IMR-90 (cell line): ENCODE data around the gene CDC42BPA. TPM values are rescaled to one million over a fixed set of nuclear protein-coding genes. Genes with fewer than 3 reads are reported as not detected.

Experiments
- ATAC-seq: fragments of 200-7000 bp; cut with Tn5 transposase; 2 replicates; pipeline ENCODE4 v1.9.1; 2020; ENCODE audit warnings: low read depth, mild to moderate bottlenecking, moderate library complexity
- BruUV-seq: library from RNA; stranded (reverse); fragments of 400-500 nt; replicated peaks from 2 replicates; lab custom pipeline; 2021; lab: Mats Ljungman, UMichigan
- CTCF ChIA-PET: fragments of 300-600 bp; formaldehyde crosslinking; extraction: SDS; loops from one replicate; lab custom pipeline; 2021; ENCODE audit warnings: antibody characterized with exemption; lab: Yijun Ruan, JAX
- POLR2A ChIA-PET: fragments of 300-600 bp; sonication (Branson Sonifier 250); formaldehyde crosslinking; loops from one replicate; lab custom pipeline; 2022; ENCODE audit warnings: antibody characterized with exemption; ENCODE audit not compliant: unreplicated experiment; lab: Charles Lee
- DNase-seq: peaks from one replicate; pipeline ENCODE4 v3.0.0; 2013
- H2AFZ ChIP-seq: replicated peaks from 2 replicates; pipeline ENCODE3; 2013; ENCODE audit warnings: low read length, mild to moderate bottlenecking; ENCODE audit not compliant: poor library complexity
- H2AK5ac ChIP-seq: 2 replicates; pipeline ENCODE4 v1.6.1; 2013; ENCODE audit warnings: low read depth, low read length, inconsistent platforms
- H2AK9ac ChIP-seq: replicated peaks from 2 replicates; pipeline ENCODE3; 2013; ENCODE audit warnings: mild to moderate bottlenecking, low read depth, low read length, moderate library complexity; ENCODE audit not compliant: poor library complexity
- H2BK120ac ChIP-seq: 2 replicates; pipeline ENCODE4 v1.6.1; 2013; ENCODE audit warnings: low read depth, low read length, inconsistent platforms
- H2BK15ac ChIP-seq: 3 replicates; pipeline ENCODE4 v1.6.1; 2013; ENCODE audit warnings: low read depth, low read length, inconsistent platforms
- H2BK20ac ChIP-seq: 2 replicates; pipeline ENCODE4 v1.6.1; 2013; ENCODE audit warnings: low read depth, mild to moderate bottlenecking, inconsistent platforms, low read length, moderate library complexity
- H2BK5ac ChIP-seq: 2 replicates; pipeline ENCODE4 v1.6.1; 2013; ENCODE audit warnings: mild to moderate bottlenecking, low read depth, low read length, inconsistent platforms; ENCODE audit not compliant: poor library complexity, severe bottlenecking
- H3K14ac ChIP-seq: replicated peaks from 2 replicates; pipeline ENCODE4 v1.6.1; 2013; ENCODE audit warnings: low read depth, low read length, inconsistent platforms
- H3K18ac ChIP-seq: 2 replicates; pipeline ENCODE4 v1.6.1; 2013; ENCODE audit warnings: low read depth, low read length, control low read depth
- H3K23ac ChIP-seq: 2 replicates; pipeline ENCODE4 v1.6.1; 2013; ENCODE audit warnings: low read depth, low read length, inconsistent platforms
- H3K27ac ChIP-seq: 2 replicates; pipeline ENCODE4 v1.5.1; 2013; ENCODE audit warnings: mild to moderate bottlenecking, control low read depth, low read length; ENCODE audit not compliant: insufficient read depth
- H3K27me3 ChIP-seq: 2 replicates; pipeline ENCODE4 v1.6.1; 2013; ENCODE audit warnings: low read length; ENCODE audit not compliant: control insufficient read depth, insufficient read depth
- H3K36me3 ChIP-seq: 2 replicates; pipeline ENCODE4 v1.6.1; 2013; ENCODE audit warnings: low read length, mixed read lengths; ENCODE audit not compliant: control insufficient read depth, insufficient read depth
- H3K4ac ChIP-seq: 2 replicates; pipeline ENCODE4 v1.6.1; 2013; ENCODE audit warnings: low read depth, low read length, inconsistent platforms
- H3K4me1 ChIP-seq: 2 replicates; pipeline ENCODE4 v1.6.1; 2013; ENCODE audit warnings: low read length, mixed read lengths; ENCODE audit not compliant: control insufficient read depth, insufficient read depth
- H3K4me2 ChIP-seq: 2 replicates; pipeline ENCODE4 v1.6.1; 2013; ENCODE audit warnings: low read depth, mild to moderate bottlenecking, control low read depth, low read length, moderate library complexity
- H3K4me3 ChIP-seq: 2 replicates; pipeline ENCODE4 v1.5.1; 2013; ENCODE audit warnings: low read depth, mild to moderate bottlenecking, control low read depth, low read length, moderate library complexity; ENCODE audit not compliant: insufficient read depth
- H3K56ac ChIP-seq: 2 replicates; pipeline ENCODE4 v1.6.1; 2013; ENCODE audit warnings: low read length, inconsistent platforms; ENCODE audit not compliant: insufficient read depth; ENCODE audit errors: extremely low read depth
- H3K79me1 ChIP-seq, 2 experiments: 2 replicates each; pipeline ENCODE4 v1.6.1; 2013; ENCODE audit warnings: low read length in 2 of 2, inconsistent platforms in 1 of 2, low read depth in 1 of 2
- H3K9ac ChIP-seq: 2 replicates; pipeline ENCODE4 v1.6.1; 2013; ENCODE audit warnings: low read depth, low read length, control low read depth
- H3K9me1 ChIP-seq: 2 replicates; pipeline ENCODE4 v1.6.1; 2013; ENCODE audit warnings: low read length, inconsistent platforms; ENCODE audit not compliant: insufficient read depth
- H3K9me3 ChIP-seq: 2 replicates; pipeline ENCODE4 v1.6.1; 2013; ENCODE audit warnings: low read length; ENCODE audit not compliant: control insufficient read depth, insufficient read depth
- H4K20me1 ChIP-seq: 2 replicates; pipeline ENCODE4 v1.6.1; 2013; ENCODE audit warnings: low read length, inconsistent platforms; ENCODE audit not compliant: insufficient read depth
- H4K5ac ChIP-seq: 2 replicates; pipeline ENCODE4 v1.6.1; 2013; ENCODE audit warnings: mild to moderate bottlenecking, low read depth, low read length, control low read depth
- H4K8ac ChIP-seq, 2 experiments: 2 replicates each; pipeline ENCODE4 v1.6.1; 2013; ENCODE audit warnings: low read depth in 2 of 2, low read length in 2 of 2, control low read depth in 1 of 2, inconsistent platforms in 1 of 2
- H4K91ac ChIP-seq: 2 replicates; pipeline ENCODE4 v1.6.1; 2013; ENCODE audit warnings: low read depth, low read length, inconsistent platforms; ENCODE audit not compliant: insufficient read depth
- BHLHE40 ChIP-seq: fragments of 150-350 bp; IDR thresholded peaks from 2 replicates; pipeline ENCODE4 v1.6.1; 2016; ENCODE audit warnings: mild to moderate bottlenecking, low read depth, low read length
- CEBPB ChIP-seq: IDR thresholded peaks from 2 replicates; pipeline ENCODE4 v1.6.1; 2012; ENCODE audit warnings: low read depth, low read length, improper control_type of control experiment
- CHD1 ChIP-seq: IDR thresholded peaks from 2 replicates; pipeline ENCODE4 v1.6.1; 2012; ENCODE audit warnings: low read depth, low read length, improper control_type of control experiment
- CTCF ChIP-seq: conservative IDR thresholded peaks from 2 replicates; pipeline ENCODE4 v1.5.1; 2012; ENCODE audit warnings: mild to moderate bottlenecking, low read depth, low read length, improper control_type of control experiment
- FOS ChIP-seq: fragments of 150-350 bp; IDR thresholded peaks from 2 replicates; pipeline ENCODE4 v1.6.1; 2016; ENCODE audit warnings: low read depth, low read length
- MAFK ChIP-seq: IDR thresholded peaks from 2 replicates; pipeline ENCODE4 v1.6.1; 2012; ENCODE audit warnings: low read depth, low read length, improper control_type of control experiment
- MAZ ChIP-seq: IDR thresholded peaks from 2 replicates; pipeline ENCODE4 v1.6.1; 2012; ENCODE audit warnings: low read depth, mild to moderate bottlenecking, low read length, improper control_type of control experiment, moderate library complexity, borderline replicate concordance
- MXI1 ChIP-seq: IDR thresholded peaks from 2 replicates; pipeline ENCODE4 v1.6.1; 2012; ENCODE audit warnings: low read depth, mild to moderate bottlenecking, low read length, moderate library complexity, borderline replicate concordance
- NFE2L2 ChIP-seq: fragments of 150-350 bp; IDR thresholded peaks from 2 replicates; pipeline ENCODE4 v1.6.1; 2016; ENCODE audit warnings: low read depth, mild to moderate bottlenecking, low read length
- POLR2A ChIP-seq: IDR thresholded peaks from 2 replicates; pipeline ENCODE4 v1.6.1; 2012; ENCODE audit warnings: mild to moderate bottlenecking, low read depth, low read length
- RAD21 ChIP-seq: IDR thresholded peaks from 2 replicates; pipeline ENCODE4 v1.6.1; 2012; ENCODE audit warnings: low read length, improper control_type of control experiment
- RCOR1 ChIP-seq: IDR thresholded peaks from 2 replicates; pipeline ENCODE4 v1.6.1; 2012; ENCODE audit warnings: mild to moderate bottlenecking, low read length, improper control_type of control experiment; ENCODE audit not compliant: insufficient replicate concordance
- RFX5 ChIP-seq: IDR thresholded peaks from 2 replicates; pipeline ENCODE4 v1.8.0; 2012; ENCODE audit warnings: low read depth, mild to moderate bottlenecking, low read length, moderate library complexity
- WGBS, 2 experiments: methylation state at CpG; one replicate each; pipeline versions ENCODE4 v1.1.5 to v1.1.7; 2013; ENCODE audit warnings: missing lambda C conversion rate in 2 of 2; ENCODE audit not compliant: insufficient read length in 1 of 2; ENCODE audit errors: extremely low coverage in 2 of 2; 5-methylcytosine and 5-hydroxymethylcytosine counted together
- dilution Hi-C: fragments of 300-500 bp; cut with HindIII; formaldehyde crosslinking; loops from one replicate; pipeline ENCODE4 v1.14.3; 2018; ENCODE audit warnings: low sequenced_read_pairs; ENCODE audit not compliant: unreplicated experiment
- in situ Hi-C: fragments of 300-500 bp; cut with MboI; formaldehyde crosslinking; loops from 3 replicates; pipeline ENCODE4 v1.14.3; 2019; ENCODE audit warnings: low sequenced_read_pairs, inconsistent platforms, mixed read lengths
- intact Hi-C: fragments of 100-400 bp; cut with micrococcal nuclease; formaldehyde crosslinking; loops from 2 replicates; pipeline ENCODE4 v1.10.0; 2022
- polyA plus RNA-seq, 3 experiments: library from polyadenylated mRNA; depleted of rRNA; stranded (reverse); fragments of >200 nt; gene quantifications; 2 replicates each; pipeline ENCODE4 v1.2.3, GENCODE V29; 2012; ENCODE audit warnings: low replicate concordance in 1 of 3
- total RNA-seq: library from RNA; depleted of rRNA; stranded (reverse); fragments of >200 nt; gene quantifications from 2 replicates; pipeline ENCODE4 v1.2.3, GENCODE V29; 2012
- TF ChIP-seq, protein P1 (sequence below): fragments of 150-350 bp; IDR thresholded peaks from 2 replicates; pipeline ENCODE4 v1.6.1; 2016; ENCODE audit warnings: low read depth, mild to moderate bottlenecking, low read length, moderate library complexity, borderline replicate concordance
- TF ChIP-seq, protein P2 (sequence below): fragments of 150-350 bp; IDR thresholded peaks from 2 replicates; pipeline ENCODE4 v1.6.1; 2017; ENCODE audit warnings: mild to moderate bottlenecking, antibody characterized with exemption, low read length, low read depth

Gene CDC42BPA
- total and polyA plus RNA-seq, 2 of the 4 experiments (the other 2 are of a cell fraction), result 9.4 to 27.8 TPM

- Histone ChIP-seq H3K27me3 (no peaks in the 10 kb centered on the region), H3K79me1 (no peaks in the 10 kb centered on the region), H3K18ac (no peak overlapping the region), H2BK120ac (no peak overlapping the region), H3K9ac (no peak overlapping the region), H2BK20ac (no peak overlapping the region), H3K9me3 (no peaks in the 10 kb centered on the region; the same call in 1 of the 2 replicates), H4K91ac (no peak overlapping the region), H4K20me1 (no peaks in the 10 kb centered on the region), H4K8ac (no peak overlapping the region), H3K4me2 (no peak overlapping the region), H3K27ac (no peak overlapping the region), H2AFZ (no peak overlapping the region), H3K4me1 (no peaks in the 10 kb centered on the region), H3K14ac (no peak overlapping the region), H3K36me3 (peaks cover 12% of the 10 kb centered on the region), H2BK5ac (no peak overlapping the region), H3K4ac (no peak overlapping the region), H2AK5ac (no peak overlapping the region), H2AK9ac (no peak overlapping the region), H4K5ac (no peak overlapping the region), H3K23ac (no peak overlapping the region), H3K56ac (no peak overlapping the region), H3K4me3 (no peak overlapping the region), H2BK15ac (no peak overlapping the region), H3K9me1 (no peaks in the 10 kb centered on the region)
- intact Hi-C loops (loop anchor here (10.0 kb wide), 1 partner anchor 396 kb away; no protein-coding TSS in a partner anchor), dilution Hi-C loops (no loop called here), in situ Hi-C loops (no loop called here)
- TF ChIP-seq NFE2L2 (no peak), CEBPB (no peak), RCOR1 (no peak), MAFK (no peak), FOS (no peak), CTCF (no peak), CHD1 (no peak), RFX5 (no peak), POLR2A (no peak), RAD21 (no peak), MXI1 (no peak), BHLHE40 (no peak), MAZ (no peak)
- TF ChIP-seq, protein P1, sequence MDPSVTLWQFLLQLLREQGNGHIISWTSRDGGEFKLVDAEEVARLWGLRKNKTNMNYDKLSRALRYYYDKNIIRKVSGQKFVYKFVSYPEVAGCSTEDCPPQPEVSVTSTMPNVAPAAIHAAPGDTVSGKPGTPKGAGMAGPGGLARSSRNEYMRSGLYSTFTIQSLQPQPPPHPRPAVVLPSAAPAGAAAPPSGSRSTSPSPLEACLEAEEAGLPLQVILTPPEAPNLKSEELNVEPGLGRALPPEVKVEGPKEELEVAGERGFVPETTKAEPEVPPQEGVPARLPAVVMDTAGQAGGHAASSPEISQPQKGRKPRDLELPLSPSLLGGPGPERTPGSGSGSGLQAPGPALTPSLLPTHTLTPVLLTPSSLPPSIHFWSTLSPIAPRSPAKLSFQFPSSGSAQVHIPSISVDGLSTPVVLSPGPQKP, result no peak
- TF ChIP-seq, protein P2, sequence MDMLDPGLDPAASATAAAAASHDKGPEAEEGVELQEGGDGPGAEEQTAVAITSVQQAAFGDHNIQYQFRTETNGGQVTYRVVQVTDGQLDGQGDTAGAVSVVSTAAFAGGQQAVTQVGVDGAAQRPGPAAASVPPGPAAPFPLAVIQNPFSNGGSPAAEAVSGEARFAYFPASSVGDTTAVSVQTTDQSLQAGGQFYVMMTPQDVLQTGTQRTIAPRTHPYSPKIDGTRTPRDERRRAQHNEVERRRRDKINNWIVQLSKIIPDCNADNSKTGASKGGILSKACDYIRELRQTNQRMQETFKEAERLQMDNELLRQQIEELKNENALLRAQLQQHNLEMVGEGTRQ, result no peak
- DNase-seq, result no peak
- no TSS peak for BruUV-seq
- ChIA-PET CTCF (no interaction called here), POLR2A (no interaction called here)
- ATAC-seq, result no peak
- WGBS, 2 experiments, result no CpG with 5 or more reads among the region's 1 CpG
Observed at GRCh38 chr1:227038401-227038800, 279.9 kb downstream of the CDC42BPA start.
